ENCODE results near the gene BAD. TPM values are rescaled to one million over a fixed set of nuclear protein-coding genes. Genes with fewer than 3 reads are reported as not detected.

BAD gene
- total RNA-seq, 1 experiment from 2014 or later = 34.7 TPM

GRCh38 chr11:64224151-64224890 lies 60.1 kb downstream of the BAD start (continued):
- TF ChIP-seq FOXJ3 (CRISPR knock-in tag; IDR thresholded peaks at IDR 0.05; ENCODE audit: borderline replicate concordance) (no peak), JAZF1 (CRISPR knock-in tag; IDR thresholded peaks at IDR 0.05) (no peak), AFF4 (CRISPR knock-in tag; IDR thresholded peaks at IDR 0.05; ENCODE audit: borderline replicate concordance) (no peak)

- DNase-seq (ENCODE audit: low spot score) = no peak
- no peaks in the 10 kb centered on the region for H3K9me3 Mint-ChIP-seq
- ATAC-seq = no peak
- H3K27ac Mint-ChIP-seq = no peak overlapping the region
- H3K27me3 Mint-ChIP-seq (ENCODE audit: low read depth) = no peaks in the 10 kb centered on the region
- POLR2A ChIA-PET = interaction anchor here (0.6 to 1.0 kb wide), 3 partner anchors 9 to 22 kb away, joined by 3 to 5 read pairs (median 5); no protein-coding TSS in a partner anchor
- H3K36me3 Mint-ChIP-seq = no peaks in the 10 kb centered on the region
- peaks cover 15% of the 10 kb centered on the region for H3K4me1 Mint-ChIP-seq
- CTCF ChIA-PET = interaction anchor here (1.0 to 2.1 kb wide), 2 partner anchors 18 to 19 kb away, joined by 3 to 7 read pairs; no protein-coding TSS in a partner anchor
- no peak overlapping the region for H3K4me3 Mint-ChIP-seq
- TF ChIP-seq ZNF281 (CRISPR knock-in tag; IDR thresholded peaks at IDR 0.05) (no peak), ARID4B (CRISPR knock-in tag; IDR thresholded peaks at IDR 0.05; ENCODE audit: borderline replicate concordance) (no peak), SMAD4 (CRISPR knock-in tag; IDR thresholded peaks at IDR 0.05) (no peak), ZNF263 (CRISPR knock-in tag; IDR thresholded peaks at IDR 0.05; ENCODE audit: low read depth) (no peak), MYBL2 (CRISPR knock-in tag; IDR thresholded peaks at IDR 0.05) (no peak), FOXP4 (CRISPR knock-in tag; IDR thresholded peaks at IDR 0.05) (no peak), SP1 (CRISPR knock-in tag; conservative IDR thresholded peaks at IDR 0.05) (no peak), PRDM15 (CRISPR knock-in tag; IDR thresholded peaks at IDR 0.05) (no peak), CBFB (CRISPR knock-in tag; IDR thresholded peaks at IDR 0.05; ENCODE audit: low read depth) (no peak), JAZF1 (CRISPR knock-in tag; IDR thresholded peaks at IDR 0.05) (no peak), FOXP1 (CRISPR knock-in tag; IDR thresholded peaks at IDR 0.05; ENCODE audit: borderline replicate concordance) (no peak), PREB (CRISPR knock-in tag; IDR thresholded peaks at IDR 0.05; ENCODE audit: borderline replicate concordance) (no peak)
These were observed 61.3 kb downstream of the BAD start for GRCh38 chr11:64223001-64223651.
